Thyroid gland (tissue), 4 donors: ENCODE measurements around the gene LYPD8.

ENCODE experiments used
- POLR2A ChIP-seq, 2 donors: fragments of 450-650 bp; IDR thresholded peaks; one replicate each; pipeline ENCODE4 v1.6.1; 2017; ENCODE audit warnings: antibody characterized with exemption in 2 of 2, mild to moderate bottlenecking in 2 of 2, moderate library complexity in 1 of 2
- TF ChIP-seq, protein P1 (sequence below), 6 experiments: fragments of 200-600 bp in 3 of 6; fragments of 450-650 bp in 3 of 6; sonication (generic) in 3 of 6; IDR thresholded peaks; one replicate each; pipeline ENCODE4 v1.5.1; 2016 to 2019; ENCODE audit warnings: antibody characterized with exemption in 6 of 6, mild to moderate bottlenecking in 2 of 6, inconsistent platforms in 1 of 6, moderate library complexity in 1 of 6

- TF ChIP-seq, protein P1, sequence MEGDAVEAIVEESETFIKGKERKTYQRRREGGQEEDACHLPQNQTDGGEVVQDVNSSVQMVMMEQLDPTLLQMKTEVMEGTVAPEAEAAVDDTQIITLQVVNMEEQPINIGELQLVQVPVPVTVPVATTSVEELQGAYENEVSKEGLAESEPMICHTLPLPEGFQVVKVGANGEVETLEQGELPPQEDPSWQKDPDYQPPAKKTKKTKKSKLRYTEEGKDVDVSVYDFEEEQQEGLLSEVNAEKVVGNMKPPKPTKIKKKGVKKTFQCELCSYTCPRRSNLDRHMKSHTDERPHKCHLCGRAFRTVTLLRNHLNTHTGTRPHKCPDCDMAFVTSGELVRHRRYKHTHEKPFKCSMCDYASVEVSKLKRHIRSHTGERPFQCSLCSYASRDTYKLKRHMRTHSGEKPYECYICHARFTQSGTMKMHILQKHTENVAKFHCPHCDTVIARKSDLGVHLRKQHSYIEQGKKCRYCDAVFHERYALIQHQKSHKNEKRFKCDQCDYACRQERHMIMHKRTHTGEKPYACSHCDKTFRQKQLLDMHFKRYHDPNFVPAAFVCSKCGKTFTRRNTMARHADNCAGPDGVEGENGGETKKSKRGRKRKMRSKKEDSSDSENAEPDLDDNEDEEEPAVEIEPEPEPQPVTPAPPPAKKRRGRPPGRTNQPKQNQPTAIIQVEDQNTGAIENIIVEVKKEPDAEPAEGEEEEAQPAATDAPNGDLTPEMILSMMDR (IDR thresholded peaks at IDR 0.05): no peak
- no peak for TF ChIP-seq POLR2A (IDR thresholded peaks at IDR 0.05)
These were observed 22.0 kb downstream of the LYPD8 start for GRCh38 chr1:248733566-248733965.
